GM21447 (cell line): ENCODE data around the gene RAE1.

Source experiments
- ATAC-seq: cut with Tn5 transposase; IDR thresholded peaks from one replicate; pipeline ENCODE4 v1.9.1; 2021; ENCODE audit not compliant: unreplicated experiment

Gene RAE1

GRCh38 chr20:57369596-57369995 is 18.5 kb downstream of the RAE1 start:
- ATAC-seq: no peak

GRCh38 chr20:57370316-57370715 is 19.3 kb downstream of the RAE1 start:
- no peak for ATAC-seq

GRCh38 chr20:57371363-57371762 is 20.3 kb downstream of the RAE1 start:
- ATAC-seq: no peak

- no peak for ATAC-seq
These were observed 21.1 kb downstream of the RAE1 start for GRCh38 chr20:57372157-57372556.

- no peak for ATAC-seq
These were observed 21.7 kb downstream of the RAE1 start for GRCh38 chr20:57372581-57373350.

- ATAC-seq: no peak
These were observed 23.4 kb downstream of the RAE1 start for GRCh38 chr20:57374343-57374930.

GRCh38 chr20:57374931-57375651 is 24.0 kb downstream of the RAE1 start:
- no peak for ATAC-seq

- ATAC-seq: no peak
These were observed 24.7 kb downstream of the RAE1 start for GRCh38 chr20:57375652-57376230.

- ATAC-seq: no peak
These were observed 26.3 kb downstream of the RAE1 start for GRCh38 chr20:57377350-57377749.

GRCh38 chr20:57378107-57378506 is 27.1 kb downstream of the RAE1 start:
- no peak for ATAC-seq

GRCh38 chr20:57378646-57379262 is 27.7 kb downstream of the RAE1 start:
- no peak for ATAC-seq

GRCh38 chr20:57379263-57379647 is 28.2 kb downstream of the RAE1 start:
- no peak for ATAC-seq

- no peak for ATAC-seq
These were observed 29.2 kb downstream of the RAE1 start for GRCh38 chr20:57380081-57380750.

- no peak for ATAC-seq
These were observed 30.8 kb downstream of the RAE1 start for GRCh38 chr20:57381596-57382503.

- ATAC-seq: no peak
These were observed 31.5 kb downstream of the RAE1 start for GRCh38 chr20:57382516-57382915.

GRCh38 chr20:57383447-57384347 is 32.6 kb downstream of the RAE1 start:
- no peak for ATAC-seq

- ATAC-seq: no peak
These were observed 33.4 kb downstream of the RAE1 start for GRCh38 chr20:57384486-57384885.

GRCh38 chr20:57384953-57385761 is 34.1 kb downstream of the RAE1 start:
- ATAC-seq: no peak
